Islet of Langerhans (tissue), 1 donor: Measurements from ENCODE around the gene ISM1.

Source experiments
- FAIRE-seq: peaks from one replicate; lab custom pipeline; 2011; peaks lifted over from hg19 to GRCh38; lab: Jason Lieb, UNC

The ISM1 gene

DNA sequence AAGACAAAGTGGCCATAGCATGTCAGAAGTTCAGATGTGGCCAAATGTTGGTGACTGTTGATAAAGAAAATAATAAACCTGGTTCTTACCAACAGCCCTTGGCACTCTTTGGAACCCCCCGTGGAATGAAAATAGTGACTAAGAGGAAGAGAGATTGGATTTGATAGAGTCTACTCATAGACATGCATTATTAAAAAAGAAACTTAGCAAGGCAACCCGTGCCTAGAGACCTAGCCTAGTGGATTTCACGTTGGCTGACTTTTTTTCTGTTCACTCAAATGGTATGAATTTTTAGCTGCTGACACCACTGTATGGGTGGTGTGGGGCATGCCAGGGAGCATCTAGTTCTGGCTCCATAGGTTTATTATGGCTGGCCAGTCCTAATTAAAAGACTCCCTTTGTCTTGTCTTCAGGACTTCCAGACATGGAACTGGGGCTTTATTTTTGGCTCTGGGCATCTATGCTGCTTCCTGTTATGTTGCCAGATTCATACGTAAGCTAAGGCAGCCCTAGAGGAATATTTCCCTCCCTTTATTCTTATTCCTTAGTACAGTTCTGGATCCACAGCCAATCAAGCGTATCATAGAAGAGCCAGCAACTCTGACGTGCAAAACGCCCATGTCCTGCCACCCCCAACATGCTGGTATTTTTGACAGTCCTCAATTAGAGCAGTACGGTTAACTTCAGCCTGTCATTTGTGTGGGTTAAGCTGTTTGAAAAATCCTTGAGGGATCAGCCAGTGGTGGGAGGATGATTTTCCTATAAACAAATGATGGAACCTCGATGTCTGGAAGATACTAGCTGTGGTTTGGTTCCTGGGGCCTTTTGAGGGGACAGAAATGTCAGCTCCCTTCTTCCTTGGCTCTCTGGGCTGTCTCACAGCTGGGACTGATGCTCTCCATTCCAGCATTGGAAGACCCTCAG is 127.5 kb downstream of the ISM1 start:
- no peak for FAIRE-seq

GRCh38 chr20:13349235-13349604 is 128.1 kb downstream of the ISM1 start:
- FAIRE-seq = no peak
